ENCODE measurements around the gene PACS1.

Gene PACS1

GRCh38 chr11:66216911-66217310 is 146.8 kb downstream of the PACS1 start:
- no peak overlapping the region for H3K4me3 ChIP-seq (ENCODE audit: low read depth, low read length)
- no peak for TF ChIP-seq CTCF (IDR thresholded peaks at IDR 0.05; ENCODE audit: low read depth, low read length)

- no peak overlapping the region for H3K4me3 ChIP-seq (ENCODE audit: low read depth, low read length)
- TF ChIP-seq CTCF (IDR thresholded peaks at IDR 0.05; ENCODE audit: low read depth, low read length): no peak
Observed at GRCh38 chr11:66218036-66218435, 148.0 kb downstream of the PACS1 start.

- no peak overlapping the region for H3K4me3 ChIP-seq (ENCODE audit: low read depth, low read length)
- no peak for TF ChIP-seq CTCF (IDR thresholded peaks at IDR 0.05; ENCODE audit: low read depth, low read length)
Observed at GRCh38 chr11:66218846-66219620, 149.0 kb downstream of the PACS1 start.

- TF ChIP-seq CTCF (IDR thresholded peaks at IDR 0.05; ENCODE audit: low read depth, low read length): no peak
- H3K4me3 ChIP-seq (ENCODE audit: low read depth, low read length): no peak overlapping the region
Observed at GRCh38 chr11:66219846-66220565, 149.9 kb downstream of the PACS1 start.

- no peak overlapping the region for H3K4me3 ChIP-seq (ENCODE audit: low read depth, low read length)
- no peak for TF ChIP-seq CTCF (IDR thresholded peaks at IDR 0.05; ENCODE audit: low read depth, low read length)
Observed at GRCh38 chr11:66220566-66220935, 150.5 kb downstream of the PACS1 start.

GRCh38 chr11:66221012-66221411 is 150.9 kb downstream of the PACS1 start:
- H3K4me3 ChIP-seq (ENCODE audit: low read depth, low read length): no peak overlapping the region
- TF ChIP-seq CTCF (IDR thresholded peaks at IDR 0.05; ENCODE audit: low read depth, low read length): no peak

GRCh38 chr11:66221726-66222236 is 151.7 kb downstream of the PACS1 start:
- TF ChIP-seq CTCF (IDR thresholded peaks at IDR 0.05; ENCODE audit: low read depth, low read length): no peak
- H3K4me3 ChIP-seq (ENCODE audit: low read depth, low read length): no peak overlapping the region
